Lower leg skin (tissue), 4 donors: ENCODE results near the gene TANK. TPM values are rescaled to one million over a fixed set of nuclear protein-coding genes. Genes with fewer than 3 reads are reported as not detected.
"Not testable (repeated sequence)": the region's sequence is repeated elsewhere in the genome, so short reads cannot be mapped to it uniquely, and the experiment has no call there.

Experiments used
- DNase-seq, 2 donors: peaks; one replicate each; pipeline ENCODE4 v3.0.0-alpha.2; 2019; ENCODE audit warnings: low spot score in 2 of 2
- H3K4me3 ChIP-seq: fragments of 200-600 bp; sonication (generic); 2 replicates; pipeline ENCODE4 v1.5.1; 2017; ENCODE audit warnings: mild to moderate bottlenecking, low read depth; ENCODE audit not compliant: poor library complexity, severe bottlenecking
- CTCF ChIP-seq, 3 donors: fragments of 450-650 bp; IDR thresholded peaks; one replicate each; pipeline ENCODE4 v1.5.1; 2016; ENCODE audit warnings: antibody characterized with exemption in 3 of 3, mild to moderate bottlenecking in 3 of 3, moderate library complexity in 2 of 3
- POLR2A ChIP-seq, 2 donors: fragments of 450-650 bp; IDR thresholded peaks; one replicate each; pipeline ENCODE4 v1.6.1; 2016 to 2017; ENCODE audit warnings: antibody characterized with exemption in 2 of 2, mild to moderate bottlenecking in 1 of 2, moderate library complexity in 1 of 2
- WGBS, 2 donors: methylation state at CpG; one replicate each; pipeline ENCODE4 v1.1.5; 2018; 5-methylcytosine and 5-hydroxymethylcytosine counted together
- intact Hi-C: fragments of 100-400 bp; cut with DNase I; formaldehyde crosslinking; loops from one replicate; pipeline ENCODE4 v1.15.0; 2023; ENCODE audit warnings: low total_unique reads
- total RNA-seq, 4 donors: library from RNA; depleted of rRNA; stranded (reverse); fragments of >200 nt; gene quantifications; one replicate each; pipeline ENCODE4 v1.1.0, GENCODE V29; 2016

TANK gene
- total RNA-seq, 4 donors from 2014 or later, result 81.6 to 89.8 (median 88.0) TPM

GRCh38 chr2:161265874-161266273, 105.6 kb downstream of the TANK start:
- H3K4me3 ChIP-seq, result no peak overlapping the region
- WGBS, 2 donors, result 95 to 96% methylated on average over 11 of the region's 11 CpGs
- no peak for TF ChIP-seq POLR2A (IDR thresholded peaks at IDR 0.05)
- no peak for TF ChIP-seq CTCF (IDR thresholded peaks at IDR 0.05)
- DNase-seq, result no peak
- intact Hi-C loops, result no loop called here

- no peak for DNase-seq
- intact Hi-C loops, result no loop called here
- TF ChIP-seq CTCF (IDR thresholded peaks at IDR 0.05), result no peak
- no peak for TF ChIP-seq POLR2A (IDR thresholded peaks at IDR 0.05)
- no peak overlapping the region for H3K4me3 ChIP-seq
- WGBS, 2 donors, result 92 to 94% methylated on average over 3 of the region's 3 CpGs
These were observed 108.9 kb downstream of the TANK start for GRCh38 chr2:161269111-161269510.

DNA sequence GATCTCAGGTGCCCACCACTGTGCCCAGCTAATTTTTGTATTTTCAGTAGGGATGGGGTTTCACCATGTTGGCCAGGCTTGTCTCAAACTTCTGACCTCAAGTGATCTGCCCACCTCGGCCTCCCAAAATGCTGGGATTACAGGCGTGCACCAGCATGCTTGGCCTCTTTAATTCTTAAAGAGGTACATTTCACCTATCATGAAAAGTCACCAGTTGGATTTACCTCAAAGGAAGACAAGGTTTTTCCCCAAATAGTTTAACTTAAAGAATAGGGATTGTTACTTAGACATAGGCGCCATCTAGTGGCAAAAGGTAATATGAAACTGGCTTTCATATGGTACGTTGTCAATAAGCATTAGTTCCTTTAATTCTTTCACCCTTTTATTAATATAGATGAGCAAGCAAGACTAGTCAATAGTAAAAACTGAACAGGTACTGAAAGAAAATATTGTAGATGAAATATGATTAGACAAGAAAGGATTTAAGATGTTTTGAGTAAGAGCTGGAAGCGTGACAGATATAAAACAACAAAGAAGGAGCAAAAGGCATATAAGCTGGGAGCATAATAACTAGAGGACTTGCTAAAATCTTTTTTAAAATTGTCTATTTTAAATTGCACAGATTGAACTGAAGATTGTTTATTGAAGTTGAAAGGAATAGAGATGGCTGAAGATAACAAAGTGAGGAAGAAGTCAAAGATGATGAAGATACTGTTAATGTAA, 113.0 kb downstream of the TANK start:
- 46 to 56% methylated on average over 5 of the region's 5 CpGs for WGBS, 2 donors
- intact Hi-C loops, result no loop called here
- no peak overlapping the region for H3K4me3 ChIP-seq
- TF ChIP-seq CTCF (IDR thresholded peaks at IDR 0.05), result no peak
- DNase-seq, result peak in 1 of 2 donors; percentile 20

GRCh38 chr2:161278564-161279229, 118.5 kb downstream of the TANK start:
- peak in 1 of 2 donors; percentile 24 for DNase-seq
- intact Hi-C loops, H3K4me3 ChIP-seq: not testable (repeated sequence)
- 63 to 69% methylated on average over 11 of the region's 11 CpGs for WGBS, 2 donors

GRCh38 chr2:161279230-161279815, 119.1 kb downstream of the TANK start:
- intact Hi-C loops, DNase-seq, H3K4me3 ChIP-seq: not testable (repeated sequence)
- whole genome bisulfite sequencing, 2 donors, result 74 to 77% methylated on average over 5 of the region's 5 CpGs

DNA sequence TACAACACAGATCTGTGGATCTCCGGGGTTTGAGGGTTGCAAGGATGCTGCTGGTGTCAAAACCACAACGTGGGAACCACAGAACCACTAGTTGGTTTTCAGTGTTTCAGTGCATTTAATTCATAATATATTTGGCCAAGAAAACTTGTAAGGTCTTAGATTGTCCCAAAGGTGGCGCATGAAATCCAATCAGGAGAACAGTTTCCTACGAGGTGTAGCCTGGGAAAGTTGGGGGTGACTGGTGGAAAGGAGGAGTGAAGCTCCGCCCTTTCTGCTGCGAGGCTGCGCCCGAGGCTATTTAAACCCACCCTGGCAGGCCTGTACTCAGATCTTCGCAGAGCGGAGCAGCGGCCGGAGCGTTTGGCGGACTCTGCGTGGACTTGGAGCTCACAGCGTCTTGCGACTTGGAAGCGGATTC, 120.7 kb downstream of the TANK start:
- intact Hi-C loops, result not testable (repeated sequence)
- WGBS, 2 donors, result 82 to 85% methylated on average over 18 of the region's 18 CpGs
- DNase-seq, result peak; percentile 77 to 98

DNA sequence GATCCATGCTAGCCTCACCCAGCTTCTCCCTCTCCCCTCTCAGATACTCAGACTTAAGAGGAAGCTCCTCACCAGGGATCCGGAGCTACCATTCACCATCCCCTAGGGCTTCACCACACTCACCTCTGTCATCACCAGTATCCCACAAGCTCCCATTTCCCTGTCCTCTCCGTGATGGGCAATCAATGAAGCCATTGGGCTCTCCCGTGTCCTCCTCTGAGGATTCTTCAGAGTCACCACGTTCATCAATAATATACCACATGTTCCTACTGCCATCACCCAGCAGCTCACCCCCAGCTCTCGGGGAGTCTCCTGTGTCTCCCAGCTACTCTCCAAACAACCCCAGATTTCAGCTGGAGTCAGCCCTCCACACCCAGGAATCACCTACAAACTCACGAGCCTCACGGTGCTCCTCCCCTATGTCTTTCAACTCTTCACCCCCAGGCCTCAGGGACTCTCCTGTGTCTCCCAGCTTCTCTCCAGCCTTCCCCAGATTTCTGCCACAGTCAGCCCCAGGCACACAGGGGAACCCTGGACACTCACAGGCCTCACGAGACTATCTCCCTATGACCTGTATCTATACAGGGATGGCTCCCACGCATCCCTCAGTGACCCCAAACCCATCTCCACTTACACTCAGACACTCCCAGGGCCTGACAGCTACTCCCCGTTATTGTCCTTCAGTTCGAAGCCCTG, 121.5 kb downstream of the TANK start:
- 84 to 89% methylated on average over 11 of the region's 11 CpGs for WGBS, 2 donors
- H3K4me3 ChIP-seq, intact Hi-C loops: not testable (repeated sequence)
- peak in 1 of 2 donors; percentile 50 for DNase-seq

More for the DNA sequence above, 120.7 kb downstream of the TANK start:
- H3K4me3 ChIP-seq, result not testable (repeated sequence)

GRCh38 chr2:161282311-161282644, 122.0 kb downstream of the TANK start:
- 90 to 95% methylated on average over 9 of the region's 9 CpGs for WGBS, 2 donors
- H3K4me3 ChIP-seq, intact Hi-C loops, DNase-seq: not testable (repeated sequence)
